BLaER1 treated with 17β-estradiol and CSF1 and Interleukin-3, amounts not matched to agents 10 nM and 100 nM (cell line): ENCODE measurements around the gene PLXNC1.
A peak's percentile ranks its signal among the peaks of the same experiment; 100 is the strongest.

Source experiments
- H3K27ac ChIP-seq, 11 experiments: shearing (Covaris generic); formaldehyde crosslinking; 2 replicates each; pipeline ENCODE4 v1.8.1; 2022
- H3K27me3 ChIP-seq, 11 experiments: shearing (Covaris generic); formaldehyde crosslinking; 2 replicates each; pipeline ENCODE4 v1.8.1; 2022
- H3K36me3 ChIP-seq, 11 experiments: shearing (Covaris generic); formaldehyde crosslinking; 2 replicates each; pipeline ENCODE4 v1.8.1; 2022
- H3K4me1 ChIP-seq, 10 experiments: shearing (Covaris generic); formaldehyde crosslinking; 2 replicates each; pipeline ENCODE4 v1.8.1; 2022
- H3K4me2 ChIP-seq, 11 experiments: shearing (Covaris generic); formaldehyde crosslinking; 2 replicates each; pipeline ENCODE4 v1.8.1; 2022
- H3K4me3 ChIP-seq, 10 experiments: shearing (Covaris generic); formaldehyde crosslinking; 2 replicates each; pipeline ENCODE4 v1.8.1; 2022
- H3K9ac ChIP-seq, 11 experiments: shearing (Covaris generic); formaldehyde crosslinking; 2 replicates each; pipeline ENCODE4 v1.8.1; 2022
- H3K9me3 ChIP-seq, 11 experiments: shearing (Covaris generic); formaldehyde crosslinking; replicated peaks in 1 of 11; 2 replicates each; pipeline ENCODE4 v1.8.1; 2022
- H4K20me1 ChIP-seq, 11 experiments: shearing (Covaris generic); formaldehyde crosslinking; 2 replicates each; pipeline ENCODE4 v1.8.1; 2022
- Cebpa-rat ChIP-seq, 11 experiments: shearing (Covaris generic); IDR thresholded peaks; 2 replicates each; pipeline ENCODE4 v1.8.1; 2022

PLXNC1 gene

GRCh38 chr12:94326234-94326633 lies 177.9 kb downstream of the PLXNC1 start:
- Histone ChIP-seq H3K9me3 (peaks cover 23 to 30% (median 26%) of the 10 kb centered on the region in 11 experiments), H4K20me1 (no peaks in the 10 kb centered on the region), H3K36me3 (peaks cover 51 to 90% (median 72%) of the 10 kb centered on the region in 11 experiments), H3K27me3 (no peaks in the 10 kb centered on the region), H3K27ac (no peak overlapping the region), H3K4me1 (no peaks in the 10 kb centered on the region), H3K9ac (no peak overlapping the region), H3K4me2 (no peak overlapping the region), H3K4me3 (no peak overlapping the region)
- TF ChIP-seq Cebpa-rat (IDR thresholded peaks at IDR 0.05), result no peak

GRCh38 chr12:94326727-94327126 lies 178.3 kb downstream of the PLXNC1 start:
- Histone ChIP-seq H3K4me3 (no peak overlapping the region), H3K9me3 (peaks cover 18 to 25% (median 21%) of the 10 kb centered on the region in 11 experiments), H4K20me1 (no peaks in the 10 kb centered on the region), H3K9ac (no peak overlapping the region), H3K4me2 (no peak overlapping the region), H3K27me3 (no peaks in the 10 kb centered on the region), H3K4me1 (no peaks in the 10 kb centered on the region), H3K36me3 (peaks cover 48 to 90% (median 72%) of the 10 kb centered on the region in 11 experiments), H3K27ac (no peak overlapping the region)
- no peak for TF ChIP-seq Cebpa-rat (IDR thresholded peaks at IDR 0.05)

GRCh38 chr12:94327809-94328208 lies 179.4 kb downstream of the PLXNC1 start:
- TF ChIP-seq Cebpa-rat (IDR thresholded peaks at IDR 0.05), result no peak
- H3K4me1 ChIP-seq, result no peaks in the 10 kb centered on the region
- H3K27ac ChIP-seq, result no peak overlapping the region
- H3K9ac ChIP-seq, result no peak overlapping the region
- H4K20me1 ChIP-seq, result no peaks in the 10 kb centered on the region
- H3K4me2 ChIP-seq, result no peak overlapping the region
- no peaks in the 10 kb centered on the region for H3K27me3 ChIP-seq
- peaks cover 37 to 87% (median 62%) of the 10 kb centered on the region in 11 experiments for H3K36me3 ChIP-seq
- H3K4me3 ChIP-seq, result no peak overlapping the region
- H3K9me3 ChIP-seq, result peaks cover 7 to 14% (median 10%) of the 10 kb centered on the region in 11 experiments

GRCh38 chr12:94329366-94329765 lies 181.0 kb downstream of the PLXNC1 start:
- H3K9me3 ChIP-seq, result peaks cover 0 to 5% (median 0%) of the 10 kb centered on the region in 11 experiments; a peak in 2 of 22 replicates
- H3K4me1 ChIP-seq, result no peaks in the 10 kb centered on the region
- H3K27me3 ChIP-seq, result no peaks in the 10 kb centered on the region
- H4K20me1 ChIP-seq, result no peaks in the 10 kb centered on the region
- no peak overlapping the region for H3K4me2 ChIP-seq
- H3K27ac ChIP-seq, result no peak overlapping the region
- H3K9ac ChIP-seq, result no peak overlapping the region
- TF ChIP-seq Cebpa-rat (IDR thresholded peaks at IDR 0.05), result no peak
- H3K4me3 ChIP-seq, result no peak overlapping the region
- H3K36me3 ChIP-seq, result peaks cover 25 to 73% (median 51%) of the 10 kb centered on the region in 11 experiments

- no peak for TF ChIP-seq Cebpa-rat (IDR thresholded peaks at IDR 0.05)
- H3K9ac ChIP-seq, result no peak overlapping the region
Observed at GRCh38 chr12:94333396-94333795, 185.0 kb downstream of the PLXNC1 start.

GRCh38 chr12:94336211-94336925 lies 188.0 kb downstream of the PLXNC1 start:
- Histone ChIP-seq H3K9me3 (no peaks in the 10 kb centered on the region), H3K4me2 (peak overlapping the region in 2 of 11 experiments; percentile 1 to 35; a peak in 2 of 22 replicates), H3K27me3 (no peaks in the 10 kb centered on the region), H3K9ac (no peak overlapping the region), H3K36me3 (peaks cover 0 to 12% (median 6%) of the 10 kb centered on the region in 11 experiments; a peak in 20 of 22 replicates), H3K4me1 (peaks cover 0 to 8% (median 0%) of the 10 kb centered on the region in 10 experiments; a peak in 1 of 20 replicates), H3K27ac (no peak overlapping the region), H3K4me3 (no peak overlapping the region), H4K20me1 (no peaks in the 10 kb centered on the region)
- no peak for TF ChIP-seq Cebpa-rat (IDR thresholded peaks at IDR 0.05)

More at GRCh38 chr12:94333396-94333795, 185.0 kb downstream of the PLXNC1 start:
- H3K4me2 ChIP-seq, result no peak overlapping the region
- H3K9me3 ChIP-seq, result no peaks in the 10 kb centered on the region
- peaks cover 6 to 34% (median 20%) of the 10 kb centered on the region in 11 experiments; a peak in 21 of 22 replicates for H3K36me3 ChIP-seq
- H3K27me3 ChIP-seq, result no peaks in the 10 kb centered on the region
- no peaks in the 10 kb centered on the region for H4K20me1 ChIP-seq
- no peak overlapping the region for H3K27ac ChIP-seq
- H3K4me3 ChIP-seq, result no peak overlapping the region
- H3K4me1 ChIP-seq, result peaks cover 0 to 8% (median 0%) of the 10 kb centered on the region in 10 experiments; a peak in 1 of 20 replicates

- Histone ChIP-seq H3K36me3 (peaks cover 0 to 6% (median 0%) of the 10 kb centered on the region in 11 experiments; a peak in 3 of 22 replicates), H3K4me2 (no peak overlapping the region), H3K9me3 (no peaks in the 10 kb centered on the region), H3K4me3 (no peak overlapping the region), H3K27me3 (no peaks in the 10 kb centered on the region), H4K20me1 (no peaks in the 10 kb centered on the region), H3K27ac (no peak overlapping the region), H3K9ac (no peak overlapping the region), H3K4me1 (peaks cover 0 to 8% (median 0%) of the 10 kb centered on the region in 10 experiments; a peak in 1 of 20 replicates)
- TF ChIP-seq Cebpa-rat (IDR thresholded peaks at IDR 0.05), result no peak
Observed at GRCh38 chr12:94338006-94338794, 189.8 kb downstream of the PLXNC1 start.

- no peak overlapping the region for H3K4me2 ChIP-seq
- H3K9ac ChIP-seq, result no peak overlapping the region
- H3K27me3 ChIP-seq, result no peaks in the 10 kb centered on the region
- TF ChIP-seq Cebpa-rat (IDR thresholded peaks at IDR 0.05), result no peak
- peaks cover 4 to 17% (median 10%) of the 10 kb centered on the region in 11 experiments; a peak in 18 of 22 replicates for H3K9me3 ChIP-seq
- no peak overlapping the region for H3K4me3 ChIP-seq
- no peak overlapping the region for H3K27ac ChIP-seq
- H3K36me3 ChIP-seq, result peaks cover 5 to 17% (median 10%) of the 10 kb centered on the region in 11 experiments; a peak in 18 of 22 replicates
- no peaks in the 10 kb centered on the region for H4K20me1 ChIP-seq
- peaks cover 0 to 8% (median 0%) of the 10 kb centered on the region in 10 experiments; a peak in 1 of 20 replicates for H3K4me1 ChIP-seq
Observed at GRCh38 chr12:94340573-94340972, 192.2 kb downstream of the PLXNC1 start.

- Histone ChIP-seq H3K4me3 (no peak overlapping the region; a peak in 1 of 20 replicates), H3K27me3 (no peaks in the 10 kb centered on the region), H3K9ac (no peak overlapping the region), H4K20me1 (no peaks in the 10 kb centered on the region), H3K4me1 (no peaks in the 10 kb centered on the region), H3K4me2 (no peak overlapping the region), H3K36me3 (peaks cover 46 to 86% (median 76%) of the 10 kb centered on the region in 11 experiments), H3K9me3 (peaks cover 80 to 100% (median 94%) of the 10 kb centered on the region in 11 experiments), H3K27ac (no peak overlapping the region)
- TF ChIP-seq Cebpa-rat (IDR thresholded peaks at IDR 0.05), result no peak
Observed at GRCh38 chr12:94353130-94353529, 204.8 kb downstream of the PLXNC1 start.
